ENCODE data around the gene NOL6. TPM values are rescaled to one million over a fixed set of nuclear protein-coding genes. Genes with fewer than 3 reads are reported as not detected.
"Not testable (repeated sequence)": the region's sequence is repeated elsewhere in the genome, so short reads cannot be mapped to it uniquely, and the experiment has no call there.

NOL6 gene
- total RNA-seq, 3 donors from 2014 or later: 18.8 to 20.2 (median 18.8) TPM

DNA sequence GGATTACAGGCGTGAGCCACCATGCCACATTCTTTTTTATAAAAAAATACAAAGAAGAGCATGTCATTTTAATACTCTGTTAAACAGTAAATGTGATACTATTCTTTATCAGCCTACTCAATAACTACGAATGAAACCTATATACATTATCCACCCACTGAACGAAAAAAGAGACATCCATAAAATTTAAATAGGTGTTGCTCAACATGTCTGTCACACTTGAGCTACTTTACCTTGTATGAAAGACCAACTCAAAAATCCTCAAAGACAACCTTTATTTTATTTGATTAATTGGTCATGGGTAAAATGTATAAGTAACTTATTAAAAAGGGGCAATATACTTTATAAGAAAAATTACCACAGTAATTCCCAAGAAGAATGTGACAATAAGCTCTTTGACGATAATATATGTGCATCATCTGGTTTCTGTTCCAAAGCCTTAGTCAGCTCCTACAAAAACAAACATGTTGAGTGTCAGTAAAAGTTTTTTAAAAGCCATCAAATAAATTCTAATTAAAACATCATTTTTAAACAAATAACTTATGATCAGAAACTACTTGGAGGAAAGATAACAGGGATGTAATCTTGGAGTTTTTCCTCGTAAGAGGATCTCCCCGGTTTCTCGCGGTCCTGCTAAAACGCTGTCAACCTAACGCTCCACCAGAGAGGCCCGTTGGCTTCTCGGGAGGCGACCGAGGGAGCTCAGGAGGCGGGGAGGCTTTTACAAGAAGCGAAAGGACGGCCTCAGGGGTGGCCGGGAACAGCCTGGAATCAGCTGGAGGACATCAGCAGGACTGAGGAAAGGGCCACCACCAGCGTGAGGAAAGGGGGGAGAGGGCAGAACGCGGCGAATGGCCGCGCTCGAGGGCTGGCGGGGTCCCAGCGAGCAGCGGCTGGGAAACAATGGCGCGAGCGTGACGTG, 36.8 kb upstream of the NOL6 start:
- intact Hi-C loops (cut with DNase I, micrococcal nuclease): no loop called here
- peak; percentile 81 for ATAC-seq
- TF ChIP-seq, protein P1, sequence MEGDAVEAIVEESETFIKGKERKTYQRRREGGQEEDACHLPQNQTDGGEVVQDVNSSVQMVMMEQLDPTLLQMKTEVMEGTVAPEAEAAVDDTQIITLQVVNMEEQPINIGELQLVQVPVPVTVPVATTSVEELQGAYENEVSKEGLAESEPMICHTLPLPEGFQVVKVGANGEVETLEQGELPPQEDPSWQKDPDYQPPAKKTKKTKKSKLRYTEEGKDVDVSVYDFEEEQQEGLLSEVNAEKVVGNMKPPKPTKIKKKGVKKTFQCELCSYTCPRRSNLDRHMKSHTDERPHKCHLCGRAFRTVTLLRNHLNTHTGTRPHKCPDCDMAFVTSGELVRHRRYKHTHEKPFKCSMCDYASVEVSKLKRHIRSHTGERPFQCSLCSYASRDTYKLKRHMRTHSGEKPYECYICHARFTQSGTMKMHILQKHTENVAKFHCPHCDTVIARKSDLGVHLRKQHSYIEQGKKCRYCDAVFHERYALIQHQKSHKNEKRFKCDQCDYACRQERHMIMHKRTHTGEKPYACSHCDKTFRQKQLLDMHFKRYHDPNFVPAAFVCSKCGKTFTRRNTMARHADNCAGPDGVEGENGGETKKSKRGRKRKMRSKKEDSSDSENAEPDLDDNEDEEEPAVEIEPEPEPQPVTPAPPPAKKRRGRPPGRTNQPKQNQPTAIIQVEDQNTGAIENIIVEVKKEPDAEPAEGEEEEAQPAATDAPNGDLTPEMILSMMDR (IDR thresholded peaks at IDR 0.05): no peak

DNA sequence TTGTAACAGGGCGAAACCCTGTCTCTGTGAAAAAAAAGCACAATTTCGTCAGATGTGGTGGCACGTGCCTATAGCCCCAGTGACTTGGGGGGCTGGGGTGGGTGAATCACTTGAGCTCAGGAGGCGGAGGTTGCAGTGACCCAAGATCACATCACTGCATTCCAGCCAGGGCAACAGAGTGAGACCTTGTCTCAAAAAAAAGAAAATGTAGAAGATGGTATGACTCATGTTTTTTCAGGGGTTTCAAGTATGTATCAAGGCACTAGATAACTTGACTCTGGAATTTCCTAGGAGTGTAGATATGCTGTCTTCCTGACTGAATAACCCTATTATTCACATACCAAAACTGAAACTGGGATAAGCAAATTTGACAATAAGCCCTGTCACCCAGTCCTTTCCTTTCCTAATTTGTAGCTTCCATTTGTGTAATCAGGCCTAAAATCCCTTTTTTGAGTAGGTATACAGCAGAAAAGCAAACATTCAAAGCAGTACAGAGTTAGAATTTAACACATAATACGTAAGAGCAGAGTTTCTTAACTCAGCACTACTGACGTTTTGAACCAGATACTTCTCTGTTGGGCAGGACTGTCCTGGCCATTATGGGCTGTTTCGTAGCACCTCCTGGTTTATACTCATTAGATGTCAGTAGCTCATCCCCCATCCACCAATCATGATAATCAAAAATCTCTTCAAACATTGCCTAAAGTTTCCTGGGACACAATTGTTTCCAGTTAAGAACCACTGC, 33.1 kb upstream of the NOL6 start:
- ATAC-seq: no peak
- Histone ChIP-seq H3K9me3 (no peaks in the 10 kb centered on the region), H3K4me3 (no peak overlapping the region), H3K36me3 (ENCODE audit: low read depth) (no peaks in the 10 kb centered on the region), H3K4me1 (ENCODE audit: low read depth) (no peaks in the 10 kb centered on the region)
- intact Hi-C loops (cut with DNase I, micrococcal nuclease): no loop called here
- DNase-seq: no peak
- TF ChIP-seq, protein P1 (IDR thresholded peaks at IDR 0.05): no peak

More for the DNA sequence above, 36.8 kb upstream of the NOL6 start:
- Histone ChIP-seq H3K4me3 (peak overlapping the region; percentile 11), H3K9me3 (peaks cover 6% of the 10 kb centered on the region), H3K36me3 (ENCODE audit: low read depth) (no peaks in the 10 kb centered on the region), H3K4me1 (ENCODE audit: low read depth) (no peaks in the 10 kb centered on the region)
- DNase-seq: peak; percentile 45 to 58 (median 56)

DNA sequence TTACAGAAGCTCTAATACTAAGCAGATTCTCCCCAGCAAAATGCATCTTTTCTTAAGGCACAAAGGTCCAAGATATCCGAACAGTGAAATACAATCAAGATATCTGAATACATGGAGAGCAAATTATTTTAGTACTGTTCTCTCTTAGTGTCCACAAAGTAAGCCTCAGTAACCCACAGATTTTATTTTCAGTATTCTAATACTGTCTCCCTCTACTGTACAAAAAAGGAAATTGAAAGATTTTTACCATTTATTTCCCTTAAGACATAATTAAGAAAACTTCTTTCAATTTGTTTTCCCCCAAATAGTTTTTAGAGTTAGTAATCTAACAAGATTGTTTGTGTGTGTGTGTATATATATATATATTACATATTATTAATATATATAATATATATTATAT, 24.7 kb upstream of the NOL6 start:
- ATAC-seq (no peak), DNase-seq (no peak)
- Histone ChIP-seq H3K4me3 (no peak overlapping the region), H3K4me1 (ENCODE audit: low read depth) (no peaks in the 10 kb centered on the region), H3K9me3 (no peaks in the 10 kb centered on the region), H3K36me3 (ENCODE audit: low read depth) (no peaks in the 10 kb centered on the region)
- intact Hi-C loops (cut with DNase I, micrococcal nuclease): no loop called here
- TF ChIP-seq, protein P1 (IDR thresholded peaks at IDR 0.05): no peak

DNA sequence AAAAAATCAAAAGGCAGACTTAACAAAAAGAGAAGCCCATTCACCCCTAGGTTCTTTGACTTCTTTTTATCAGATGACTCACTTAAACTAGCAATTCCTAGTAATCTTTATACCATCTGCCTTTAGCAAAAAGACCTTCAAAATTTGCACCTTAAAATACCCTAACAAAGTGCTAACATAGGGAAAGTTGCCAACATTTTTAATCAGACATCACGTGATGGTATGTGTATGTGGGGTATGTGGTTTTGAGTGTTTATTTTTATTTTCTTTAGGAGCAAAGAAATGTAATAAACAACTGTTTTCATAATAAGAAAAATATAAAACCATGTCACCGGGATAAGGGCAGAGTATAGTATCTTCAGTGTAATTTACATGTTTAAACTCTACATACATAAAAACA, 20.1 kb upstream of the NOL6 start:
- intact Hi-C loops (cut with DNase I, micrococcal nuclease); H3K4me3 ChIP-seq; DNase-seq; H3K36me3 ChIP-seq (ENCODE audit: low read depth); H3K4me1 ChIP-seq (ENCODE audit: low read depth); ATAC-seq; H3K9me3 ChIP-seq: not testable (repeated sequence)

DNA sequence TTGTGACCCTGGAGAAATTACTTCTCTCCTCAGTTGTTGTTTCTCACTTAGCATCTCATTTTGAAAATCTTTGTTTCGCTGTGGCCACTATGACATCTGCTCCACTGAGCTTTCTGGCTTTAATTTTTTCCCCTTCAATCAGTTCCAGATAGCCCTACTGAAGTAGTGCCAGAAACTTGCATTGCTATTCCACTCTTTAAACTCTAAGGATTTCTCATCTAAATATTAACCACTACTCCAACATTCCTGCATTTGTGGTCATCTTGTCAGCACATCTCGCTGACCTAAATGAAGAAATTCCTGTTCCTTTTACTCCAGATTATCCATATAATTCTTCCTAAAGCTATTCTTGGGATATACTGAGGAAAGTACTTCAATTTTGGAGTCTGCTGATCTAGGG, 15.3 kb upstream of the NOL6 start:
- no peaks in the 10 kb centered on the region for H3K4me1 ChIP-seq (ENCODE audit: low read depth)
- intact Hi-C loops (cut with DNase I, micrococcal nuclease): no loop called here
- H3K9me3 ChIP-seq: no peaks in the 10 kb centered on the region
- DNase-seq (no peak), ATAC-seq (no peak)
- TF ChIP-seq, protein P1 (IDR thresholded peaks at IDR 0.05): no peak
- H3K36me3 ChIP-seq (ENCODE audit: low read depth): no peaks in the 10 kb centered on the region
- no peak overlapping the region for H3K4me3 ChIP-seq

DNA sequence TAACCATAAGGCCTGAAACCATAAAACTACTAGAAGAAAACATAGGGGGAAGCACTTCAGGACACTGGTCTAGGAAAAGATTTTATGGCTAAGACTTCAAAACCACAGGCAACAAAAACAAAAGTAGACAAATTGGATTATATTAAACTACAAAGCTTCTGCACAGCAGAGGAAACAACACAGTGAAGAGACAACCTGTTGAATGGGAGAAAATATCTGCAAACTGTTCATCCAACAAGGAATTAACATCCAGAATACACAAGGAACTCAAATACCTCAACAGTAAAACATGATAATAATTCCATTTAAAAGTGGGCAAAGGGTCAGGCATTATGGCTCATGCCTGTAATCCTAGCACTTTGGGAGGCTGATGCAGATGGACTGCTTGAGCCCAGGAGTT, 11.6 kb upstream of the NOL6 start:
- H3K9me3 ChIP-seq; H3K36me3 ChIP-seq (ENCODE audit: low read depth); H3K4me3 ChIP-seq; intact Hi-C loops (cut with DNase I, micrococcal nuclease); DNase-seq; ATAC-seq; H3K4me1 ChIP-seq (ENCODE audit: low read depth): not testable (repeated sequence)
